Measurements from ENCODE around the gene PTRH1. TPM values are rescaled to one million over a fixed set of nuclear protein-coding genes. Genes with fewer than 3 reads are reported as not detected.

Gene PTRH1
- total and polyA plus RNA-seq, 2 donors from 2014 or later = 20.5 to 41.3 TPM

GRCh38 chr9:127739614-127740330 is 24.3 kb upstream of the PTRH1 start:
- DNase-seq (peak in 1 of 5 donors; percentile 47), FAIRE-seq (no peak)
- Histone ChIP-seq H3K27me3 (ENCODE audit: control insufficient read depth, insufficient read depth, low read length) (no peaks in the 10 kb centered on the region), H3K9me3 (ENCODE audit: control insufficient read depth in 2 of 3, insufficient read depth in 1 of 3, low read length in 3 of 3) (no peaks in the 10 kb centered on the region), H3K27ac (ENCODE audit: low read depth in 2 of 2, low read length in 2 of 2) (no peak overlapping the region), H3K4me3 (ENCODE audit: low read length in 3 of 3) (no peak overlapping the region), H3K9ac (ENCODE audit: low read length in 3 of 3) (no peak overlapping the region), H3K36me3 (ENCODE audit: control insufficient read depth in 2 of 3, insufficient read depth in 3 of 3, low read length in 3 of 3) (no peaks in the 10 kb centered on the region), H3K4me1 (ENCODE audit: control insufficient read depth in 2 of 3, insufficient read depth in 2 of 3, low read depth in 1 of 3, low read length in 3 of 3) (peaks cover 0 to 6% (median 0%) of the 10 kb centered on the region in 3 donors)
- intact Hi-C loops (cut with DNase I) = loop anchor here (5.0 kb wide), 1 partner anchor 38 kb away; the partner anchor contains the start of gene SH2D3C
- TF ChIP-seq CTCF (IDR thresholded peaks at IDR 0.05; ENCODE audit: borderline replicate concordance, extremely low read depth, insufficient read depth) = no peak

DNA sequence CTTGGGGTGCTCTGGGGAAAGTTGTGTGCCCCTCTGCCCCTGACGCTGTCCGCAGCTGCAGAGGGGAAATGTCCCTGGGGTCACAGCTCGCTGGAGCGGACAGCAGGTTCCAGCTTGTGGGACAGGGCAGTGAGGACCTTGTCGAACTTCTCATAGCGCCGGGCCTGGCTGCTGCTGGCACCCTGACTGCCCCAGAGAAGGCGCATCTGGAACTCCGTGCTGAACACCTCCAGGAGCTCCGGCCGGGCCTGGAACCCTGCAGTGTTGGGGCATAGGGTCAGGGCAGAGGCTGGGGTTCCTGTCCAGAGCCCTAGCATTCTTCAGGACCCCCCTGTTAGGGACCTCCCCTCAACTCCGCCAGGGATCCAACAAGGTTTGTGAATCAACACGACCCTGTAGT is 23.2 kb upstream of the PTRH1 start:
- Histone ChIP-seq H3K4me1 (ENCODE audit: control insufficient read depth in 2 of 3, insufficient read depth in 2 of 3, low read depth in 1 of 3, low read length in 3 of 3) (peaks cover 0 to 13% (median 7%) of the 10 kb centered on the region in 3 donors), H3K9me3 (ENCODE audit: control insufficient read depth in 2 of 3, insufficient read depth in 1 of 3, low read length in 3 of 3) (no peaks in the 10 kb centered on the region), H3K4me3 (ENCODE audit: low read length in 3 of 3) (no peak overlapping the region), H3K36me3 (ENCODE audit: control insufficient read depth in 2 of 3, insufficient read depth in 3 of 3, low read length in 3 of 3) (no peaks in the 10 kb centered on the region), H3K9ac (ENCODE audit: low read length in 3 of 3) (no peak overlapping the region), H3K27me3 (ENCODE audit: control insufficient read depth, insufficient read depth, low read length) (no peaks in the 10 kb centered on the region), H3K27ac (ENCODE audit: low read depth in 2 of 2, low read length in 2 of 2) (no peak overlapping the region)
- DNase-seq (peak in 1 of 5 donors; percentile 46), FAIRE-seq (no peak)
- TF ChIP-seq CTCF (IDR thresholded peaks at IDR 0.05; ENCODE audit: borderline replicate concordance, extremely low read depth, insufficient read depth) = no peak
- intact Hi-C loops (cut with DNase I) = no loop called here

- intact Hi-C loops (cut with DNase I) = no loop called here
- Histone ChIP-seq H3K9ac (ENCODE audit: low read length in 3 of 3) (peak overlapping the region in 1 of 3 donors; percentile 69), H3K4me3 (ENCODE audit: low read length in 3 of 3) (peak overlapping the region in 1 of 3 donors; percentile 80), H3K9me3 (ENCODE audit: control insufficient read depth in 2 of 3, insufficient read depth in 1 of 3, low read length in 3 of 3) (no peaks in the 10 kb centered on the region), H3K27ac (ENCODE audit: low read depth in 2 of 2, low read length in 2 of 2) (no peak overlapping the region), H3K36me3 (ENCODE audit: control insufficient read depth in 2 of 3, insufficient read depth in 3 of 3, low read length in 3 of 3) (no peaks in the 10 kb centered on the region), H3K27me3 (ENCODE audit: control insufficient read depth, insufficient read depth, low read length) (no peaks in the 10 kb centered on the region), H3K4me1 (ENCODE audit: control insufficient read depth in 2 of 3, insufficient read depth in 2 of 3, low read depth in 1 of 3, low read length in 3 of 3) (peaks cover 0 to 10% (median 7%) of the 10 kb centered on the region in 3 donors)
- no peak for TF ChIP-seq CTCF (IDR thresholded peaks at IDR 0.05; ENCODE audit: borderline replicate concordance, extremely low read depth, insufficient read depth)
- FAIRE-seq = no peak
- DNase-seq = peak in 1 of 5 donors; percentile 55
Measured at GRCh38 chr9:127735530-127736185, 20.2 kb upstream of the PTRH1 start.
